Keratinocyte (primary cell): ENCODE measurements around the gene MDK.

Source experiments
- CTCF ChIP-seq, 3 experiments: IDR thresholded peaks in 1 of 3; conservative IDR thresholded peaks in 1 of 3; optimal IDR thresholded peaks in 1 of 3; 2 replicates in 2 of 3; 3 replicates in 1 of 3; pipeline versions ENCODE3 to v1.5.1; 2011; ENCODE audit warnings: low read length in 3 of 3, mild to moderate bottlenecking in 3 of 3, moderate library complexity in 2 of 3, control low read depth in 1 of 3, inconsistent platforms in 1 of 3; ENCODE audit not compliant: insufficient read depth in 2 of 3; ENCODE audit errors: extremely low read depth in 1 of 3
- EZH2 ChIP-seq: IDR thresholded peaks from one replicate; pipeline ENCODE4 v1.6.1; 2012; ENCODE audit warnings: inconsistent platforms, mild to moderate bottlenecking, low read length, moderate library complexity

DNA sequence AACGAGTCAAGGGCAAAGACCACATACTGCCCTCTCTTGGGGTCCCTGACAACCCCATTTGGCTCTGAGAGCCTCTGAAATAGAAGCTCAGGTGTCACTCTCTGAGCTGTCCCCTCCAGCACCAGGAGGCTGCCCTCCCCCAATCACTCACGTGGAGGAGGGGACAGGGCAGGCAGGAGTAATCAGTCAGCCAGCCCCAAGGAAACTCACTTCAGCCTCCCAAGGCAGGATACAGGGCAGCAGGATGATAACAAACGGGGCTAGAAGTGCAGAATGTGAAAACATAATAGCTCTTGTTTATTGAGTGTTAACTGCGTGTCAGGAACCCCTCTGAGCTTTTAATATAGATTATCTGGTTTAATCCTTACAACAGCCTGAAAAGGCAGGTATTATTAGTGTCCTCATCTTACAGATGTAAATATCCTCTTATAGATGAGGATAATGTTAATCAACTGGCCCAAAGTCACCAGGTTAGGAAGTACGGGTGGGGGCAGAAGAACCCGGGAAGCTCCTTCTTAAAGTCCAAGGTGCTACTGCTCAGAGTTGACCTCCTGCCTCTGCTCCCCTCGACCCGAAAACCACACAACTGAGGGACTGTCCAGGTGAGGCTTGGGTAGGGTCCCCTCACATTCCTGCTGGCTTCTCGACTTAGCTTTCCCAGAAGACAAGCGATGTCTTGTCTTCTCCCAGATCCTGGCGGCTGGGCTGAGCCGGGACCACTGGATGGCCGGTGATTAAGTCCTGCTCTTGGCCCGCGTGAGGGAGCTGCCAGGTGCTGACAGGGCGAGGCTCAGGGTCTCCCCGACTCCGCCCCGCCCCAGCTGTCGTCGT is 7.4 kb downstream of the MDK start:
- TF ChIP-seq EZH2: peak; percentile 67
- TF ChIP-seq CTCF (optimal IDR thresholded peaks at IDR 0.05 in 1 of 3, IDR thresholded peaks at IDR 0.05 in 1 of 3, conservative IDR thresholded peaks at IDR 0.05 in 1 of 3; ENCODE audit: extremely low read depth in 1 of 3, insufficient read depth in 2 of 3, low read length in 3 of 3): no peak
